OCI-LY7 (cell line): ENCODE data around the gene PTGES.

ENCODE experiments used
- CTCF ChIP-seq: fragments of 200-600 bp; sonication (generic); conservative IDR thresholded peaks from 2 replicates; pipeline ENCODE4 v1.5.1; 2014; ENCODE audit warnings: mild to moderate bottlenecking, antibody characterized with exemption, low read length, moderate library complexity, mixed read lengths
- EZH2phosphoT487 ChIP-seq: fragments of 200-600 bp; sonication (generic); IDR thresholded peaks from 2 replicates; pipeline ENCODE4 v1.6.1; 2018; ENCODE audit warnings: low read depth, borderline replicate concordance, mild to moderate bottlenecking, mixed run types, antibody characterized with exemption, low read length, moderate library complexity, mixed read lengths

- TF ChIP-seq CTCF (peak; percentile 95), EZH2phosphoT487 (no peak)
Observed at GRCh38 chr9:129783516-129784361, 30.9 kb upstream of the PTGES start.
